ENCODE results near the gene ANKRD30A.
"Not testable (repeated sequence)": the region's sequence is repeated elsewhere in the genome, so short reads cannot be mapped to it uniquely, and the experiment has no call there.

DNA sequence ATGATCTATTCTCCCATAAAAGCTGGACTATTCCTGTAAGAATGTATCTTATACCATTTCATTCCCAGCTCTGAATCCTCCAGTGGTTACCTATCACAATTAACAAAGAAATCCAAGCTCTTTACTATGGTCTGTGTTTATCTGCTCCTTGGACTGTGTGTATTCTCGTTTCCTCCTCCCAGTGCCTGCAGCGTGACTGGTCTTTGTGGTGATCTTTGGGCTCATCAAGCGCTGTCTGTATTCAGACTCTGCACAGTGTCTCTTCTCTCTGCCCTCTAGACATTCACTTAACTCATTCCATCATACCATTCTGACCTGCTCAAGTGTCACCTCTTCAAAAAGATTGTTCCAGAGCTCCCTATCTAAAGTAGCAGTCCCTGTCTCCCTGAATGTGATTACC is 130.4 kb downstream of the ANKRD30A start:
- not testable (repeated sequence) for TF ChIP-seq CTCF, POLR2A (IDR thresholded peaks at IDR 0.05)

Data from testis (tissue), 2 donors.